Cerebellar cortex (tissue), 1 donor: ENCODE measurements around the gene KCNN2.

ENCODE experiments used
- DNase-seq: peaks from one replicate; pipeline ENCODE4 v3.0.0-alpha.2; 2015; ENCODE audit warnings: low spot score

The KCNN2 gene

DNA sequence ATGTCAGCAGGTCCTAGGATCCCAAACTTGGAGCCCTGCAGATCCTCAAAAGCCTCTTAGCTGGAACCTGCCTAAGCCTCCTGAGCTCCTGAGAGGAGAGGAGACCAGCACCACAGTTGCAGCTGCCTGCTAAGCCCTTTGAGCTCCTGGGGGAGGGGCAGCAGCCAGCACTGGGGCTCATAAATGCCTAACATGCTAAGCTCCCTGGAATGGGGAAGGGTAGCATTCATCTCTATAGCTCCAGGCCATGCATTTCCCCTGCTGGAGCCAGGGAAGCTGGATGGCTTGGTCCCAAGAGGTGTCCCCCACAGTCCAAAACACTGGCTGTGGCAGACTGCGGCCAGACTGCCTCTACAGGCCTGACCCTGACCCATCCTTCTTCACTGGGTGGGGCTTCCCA is 182.7 kb downstream of the KCNN2 start:
- DNase-seq = no peak
